ENCODE measurements around the gene PNPT1.

PNPT1 gene

DNA sequence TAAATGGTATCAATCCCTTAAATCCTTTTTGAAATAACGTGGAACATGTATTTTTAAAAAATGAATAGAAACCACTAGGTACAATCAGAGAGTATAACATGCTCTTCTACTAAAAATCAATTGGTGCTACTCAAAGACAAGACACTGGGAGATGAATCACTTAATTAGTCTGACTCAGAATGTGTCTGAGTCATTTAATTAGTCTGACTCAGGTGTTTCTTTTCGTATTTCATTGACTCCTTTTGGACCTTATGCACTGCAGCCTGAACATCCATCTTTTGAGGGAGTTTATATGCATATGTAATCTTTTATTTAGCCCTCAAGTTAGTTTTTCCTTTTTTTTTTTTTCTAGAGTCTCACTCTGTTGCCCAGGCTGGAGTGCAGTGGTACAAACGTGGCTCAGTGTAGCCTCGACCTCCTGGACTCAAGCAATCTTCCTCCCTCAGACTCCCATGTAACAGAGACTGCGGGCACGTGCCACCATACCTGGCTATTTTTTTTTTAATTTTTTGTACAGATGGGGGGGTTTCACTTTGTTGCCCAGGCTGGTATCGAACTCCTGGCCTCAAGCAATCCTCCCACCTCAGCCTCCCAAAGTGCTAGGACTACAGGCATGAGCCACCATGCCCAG lies 102.7 kb downstream of the PNPT1 start:
- H3K4me2 ChIP-seq (ENCODE audit: low read length) = no peak overlapping the region
- no CpG with 5 or more reads among the region's 7 CpGs for WGBS (ENCODE audit: extremely low coverage, insufficient coverage, insufficient read length)
- no peak overlapping the region for H3K4ac ChIP-seq (ENCODE audit: low read depth, low read length)
- H4K12ac ChIP-seq (ENCODE audit: low read depth, low read length) = no peak overlapping the region
- H3K27me3 ChIP-seq (ENCODE audit: insufficient read depth, low read length) = no peaks in the 10 kb centered on the region
- no peak overlapping the region for H2BK12ac ChIP-seq (ENCODE audit: low read length)
- H2AK5ac ChIP-seq (ENCODE audit: low read length) = no peak overlapping the region
- H3K4me1 ChIP-seq (ENCODE audit: control insufficient read depth in 1 of 2, insufficient read depth in 2 of 2, low read length in 2 of 2) = no peaks in the 10 kb centered on the region
- H4K91ac ChIP-seq (ENCODE audit: low read depth, low read length) = no peak overlapping the region
- no peaks in the 10 kb centered on the region for H3K9me3 ChIP-seq (ENCODE audit: insufficient read depth, low read depth, low read length)
- no peak overlapping the region for H3K14ac ChIP-seq (ENCODE audit: low read length)
- no peaks in the 10 kb centered on the region for H3K36me3 ChIP-seq (ENCODE audit: control insufficient read depth in 1 of 2, insufficient read depth in 2 of 2, low read length in 2 of 2)
- no peak overlapping the region for H3K23ac ChIP-seq (ENCODE audit: low read length)
- no peak overlapping the region for H3K18ac ChIP-seq (ENCODE audit: low read length)
- H3K4me3 ChIP-seq (ENCODE audit: low read depth, low read length) = no peak overlapping the region
- no peak overlapping the region for H2BK120ac ChIP-seq (ENCODE audit: insufficient read depth, low read length, poor library complexity)
- H3K79me2 ChIP-seq (ENCODE audit: control insufficient read depth, insufficient read depth, low read length, poor library complexity) = no peaks in the 10 kb centered on the region
- H3K9ac ChIP-seq (ENCODE audit: low read length) = no peak overlapping the region
- no peak overlapping the region for H2AFZ ChIP-seq (ENCODE audit: insufficient read depth, low read length, poor library complexity)
- no peak overlapping the region for H2BK5ac ChIP-seq (ENCODE audit: low read depth, low read length, poor library complexity)
- no peaks in the 10 kb centered on the region for H3K79me1 ChIP-seq (ENCODE audit: low read length)
- no peak overlapping the region for H3K27ac ChIP-seq (ENCODE audit: low read depth, low read length)
- H4K8ac ChIP-seq (ENCODE audit: low read depth, low read length) = no peak overlapping the region
- peak; percentile 16 to 72 for DNase-seq

- no peak overlapping the region for H3K4me3 ChIP-seq (ENCODE audit: low read depth, low read length)
- no peaks in the 10 kb centered on the region for H3K79me1 ChIP-seq (ENCODE audit: low read length)
- H2AK5ac ChIP-seq (ENCODE audit: low read length) = no peak overlapping the region
- H3K18ac ChIP-seq (ENCODE audit: low read length) = no peak overlapping the region
- H3K9ac ChIP-seq (ENCODE audit: low read length) = no peak overlapping the region
- no CpG with 5 or more reads among the region's 2 CpGs for WGBS (ENCODE audit: extremely low coverage, insufficient coverage, insufficient read length)
- no peak overlapping the region for H2BK5ac ChIP-seq (ENCODE audit: low read depth, low read length, poor library complexity)
- H3K79me2 ChIP-seq (ENCODE audit: control insufficient read depth, insufficient read depth, low read length, poor library complexity) = no peaks in the 10 kb centered on the region
- H4K8ac ChIP-seq (ENCODE audit: low read depth, low read length) = no peak overlapping the region
- H2AFZ ChIP-seq (ENCODE audit: insufficient read depth, low read length, poor library complexity) = no peak overlapping the region
- no peak overlapping the region for H3K4me2 ChIP-seq (ENCODE audit: low read length)
- no peak overlapping the region for H3K4ac ChIP-seq (ENCODE audit: low read depth, low read length)
- no peaks in the 10 kb centered on the region for H3K27me3 ChIP-seq (ENCODE audit: insufficient read depth, low read length)
- H4K12ac ChIP-seq (ENCODE audit: low read depth, low read length) = no peak overlapping the region
- H3K14ac ChIP-seq (ENCODE audit: low read length) = no peak overlapping the region
- no peak overlapping the region for H4K91ac ChIP-seq (ENCODE audit: low read depth, low read length)
- no peaks in the 10 kb centered on the region for H3K4me1 ChIP-seq (ENCODE audit: control insufficient read depth in 1 of 2, insufficient read depth in 2 of 2, low read length in 2 of 2)
- H3K23ac ChIP-seq (ENCODE audit: low read length) = no peak overlapping the region
- no peak overlapping the region for H3K27ac ChIP-seq (ENCODE audit: low read depth, low read length)
- no peaks in the 10 kb centered on the region for H3K9me3 ChIP-seq (ENCODE audit: insufficient read depth, low read depth, low read length)
- H3K36me3 ChIP-seq (ENCODE audit: control insufficient read depth in 1 of 2, insufficient read depth in 2 of 2, low read length in 2 of 2) = no peaks in the 10 kb centered on the region
- H2BK120ac ChIP-seq (ENCODE audit: insufficient read depth, low read length, poor library complexity) = no peak overlapping the region
- peak; percentile 5 to 79 for DNase-seq
- no peak overlapping the region for H2BK12ac ChIP-seq (ENCODE audit: low read length)
Measured at GRCh38 chr2:55585451-55586080, 108.1 kb downstream of the PNPT1 start.
